T-helper 1 cell treated with Interleukin-12 subunit alpha and Interleukin-12 subunit beta and Interleukin-4 antibody, amounts not matched to agents 30 ng/mL and 1 ng/mL, for 36 hours (primary cell): Measurements from ENCODE around the gene THOP1. TPM values are rescaled to one million over a fixed set of nuclear protein-coding genes. Genes with fewer than 3 reads are reported as not detected.

Source experiments
- intact Hi-C: fragments of 100-400 bp; cut with micrococcal nuclease; formaldehyde crosslinking; loops from one replicate; pipeline ENCODE4 v1.15.1; 2024
- total RNA-seq: library from RNA; stranded (reverse); gene quantifications from 2 replicates; pipeline ENCODE4 v1.2.3, GENCODE V29; 2022

Gene THOP1
- total RNA-seq, 1 donor from 2014 or later, result 103 TPM

DNA sequence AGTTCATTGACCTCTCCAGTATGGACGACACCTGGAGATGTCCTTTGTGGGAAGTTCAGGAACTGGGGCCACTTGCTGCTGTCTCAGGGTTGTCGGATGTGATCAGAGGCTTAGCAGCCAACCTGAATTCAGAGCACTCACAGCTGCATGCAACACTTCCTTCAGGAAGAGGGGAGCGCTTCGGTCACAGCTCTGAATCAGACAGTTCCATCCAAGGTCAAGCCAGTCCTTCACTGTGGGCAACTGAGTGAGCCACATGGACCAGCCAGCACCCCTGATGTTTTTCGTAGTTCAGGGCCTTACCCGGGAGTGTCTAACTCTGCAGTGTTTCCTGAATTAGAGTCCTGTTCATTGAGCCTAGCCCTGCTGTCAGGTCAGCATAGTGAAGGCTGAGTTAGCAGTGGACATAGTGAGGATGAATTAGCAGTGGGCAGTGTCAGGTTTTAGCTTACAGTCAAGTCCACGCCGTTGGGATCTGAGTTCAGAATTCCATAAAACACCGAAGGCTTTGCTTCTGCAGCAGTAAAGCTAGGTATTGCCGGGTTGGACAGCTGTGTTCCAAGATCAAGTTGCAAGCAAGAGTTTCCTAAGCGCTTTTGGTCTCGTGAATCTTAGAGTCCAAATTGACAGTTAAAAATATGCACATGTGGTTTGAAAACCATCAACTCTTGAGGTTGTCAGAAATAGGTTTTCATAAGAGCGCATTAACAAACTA lies 61.0 kb downstream of the THOP1 start:
- intact Hi-C loops, result no loop called here

DNA sequence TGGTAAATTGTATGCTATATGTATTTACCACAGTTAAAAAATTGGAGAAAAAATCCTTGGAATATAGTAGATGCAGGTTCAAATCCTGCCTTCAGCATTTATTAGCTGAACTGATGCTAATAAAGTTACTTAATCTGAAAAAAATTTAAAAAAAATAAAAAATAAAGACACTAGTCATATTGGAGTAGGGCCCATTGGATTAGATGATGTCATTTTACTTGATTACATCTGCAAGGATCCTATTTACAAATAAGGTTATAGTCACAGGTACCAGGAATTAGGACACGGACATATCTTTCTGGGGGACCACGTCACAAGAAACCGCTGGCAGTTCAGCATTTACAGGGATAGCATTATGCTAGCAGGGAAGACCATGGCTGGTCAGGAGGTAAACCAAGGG lies 62.2 kb downstream of the THOP1 start:
- intact Hi-C loops, result no loop called here

DNA sequence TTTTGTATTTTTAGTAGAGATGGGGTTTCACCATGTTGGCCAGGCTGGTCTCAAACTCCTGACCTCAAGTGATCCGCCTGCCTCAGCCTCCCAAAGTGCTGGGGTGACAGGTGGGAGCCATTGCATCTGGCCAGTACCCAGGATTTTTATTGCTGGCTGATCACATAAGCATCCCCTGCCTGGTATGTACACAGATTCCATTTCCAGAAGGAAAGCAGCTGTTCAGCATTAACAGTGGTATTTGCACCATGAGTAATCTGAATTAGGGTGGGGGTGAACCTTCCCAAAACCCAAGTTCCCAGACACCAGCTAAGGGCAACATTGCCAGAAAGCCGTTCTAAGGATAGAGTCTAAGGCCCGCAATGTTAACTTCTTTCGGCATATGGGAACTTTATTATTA lies 63.3 kb downstream of the THOP1 start:
- intact Hi-C loops, result no loop called here

DNA sequence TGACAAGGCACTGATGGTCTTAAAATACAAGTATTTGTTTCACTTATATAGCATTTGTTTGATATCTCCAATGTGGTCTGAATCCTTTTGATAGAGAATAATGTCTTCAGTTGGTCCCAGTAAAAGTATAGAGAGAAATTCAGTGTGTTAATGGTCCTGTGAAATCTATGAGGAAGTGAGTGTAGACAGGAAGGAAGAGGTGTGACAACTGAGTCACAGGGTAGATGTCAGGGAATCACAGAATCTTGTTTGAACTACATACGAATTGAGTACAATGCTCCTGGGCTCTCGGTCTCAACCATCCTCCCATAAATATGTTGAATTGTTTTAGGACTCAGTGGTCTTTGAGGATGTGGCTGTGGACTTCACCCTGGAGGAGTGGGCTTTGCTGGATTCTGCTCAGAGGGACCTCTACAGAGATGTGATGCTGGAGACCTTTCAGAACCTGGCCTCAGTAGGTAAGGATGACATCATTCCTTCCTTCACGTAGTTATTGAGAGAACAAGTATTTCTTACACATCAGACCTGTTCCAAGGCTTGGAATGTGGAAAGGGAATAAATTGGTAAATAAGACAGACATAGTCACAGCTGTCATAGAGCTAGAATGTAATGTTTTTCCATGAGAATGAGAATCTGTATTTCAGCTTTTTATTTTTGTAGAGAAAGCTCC lies 65.1 kb downstream of the THOP1 start:
- intact Hi-C loops, result no loop called here

DNA sequence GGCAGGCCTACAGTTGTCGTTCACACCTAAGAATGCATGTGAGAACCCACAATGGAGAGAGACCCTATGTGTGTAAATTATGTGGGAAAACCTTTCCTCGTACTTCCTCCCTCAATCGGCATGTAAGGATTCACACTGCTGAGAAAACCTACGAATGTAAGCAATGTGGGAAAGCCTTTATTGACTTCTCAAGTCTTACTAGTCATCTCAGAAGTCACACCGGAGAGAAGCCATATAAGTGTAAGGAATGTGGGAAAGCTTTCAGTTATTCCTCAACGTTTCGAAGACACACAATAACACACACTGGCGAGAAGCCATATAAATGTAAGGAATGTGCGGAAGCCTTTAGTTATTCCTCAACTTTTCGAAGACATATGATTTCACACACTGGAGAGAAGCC lies 67.3 kb downstream of the THOP1 start:
- intact Hi-C loops, result no loop called here

DNA sequence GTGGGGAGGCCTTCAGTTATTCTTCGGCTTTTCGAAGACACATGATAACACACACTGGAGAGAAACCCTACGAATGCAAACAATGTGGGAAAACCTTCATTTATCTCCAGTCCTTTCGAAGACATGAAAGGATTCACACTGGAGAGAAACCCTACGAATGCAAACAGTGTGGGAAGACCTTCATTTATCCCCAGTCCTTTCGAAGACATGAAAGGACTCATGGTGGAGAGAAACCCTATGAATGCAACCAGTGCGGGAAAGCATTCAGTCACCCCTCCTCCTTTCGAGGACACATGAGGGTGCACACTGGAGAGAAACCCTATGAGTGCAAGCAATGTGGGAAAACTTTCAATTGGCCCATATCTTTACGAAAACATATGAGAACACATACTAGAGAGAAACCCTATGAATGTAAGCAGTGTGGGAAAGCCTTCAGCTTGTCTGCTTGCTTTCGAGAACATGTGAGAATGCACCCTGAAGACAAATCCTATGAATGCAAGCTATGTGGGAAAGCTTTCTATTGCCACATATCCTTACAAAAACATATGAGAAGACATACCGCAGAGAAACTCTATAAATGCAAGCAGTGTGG lies 67.8 kb downstream of the THOP1 start:
- intact Hi-C loops, result no loop called here

DNA sequence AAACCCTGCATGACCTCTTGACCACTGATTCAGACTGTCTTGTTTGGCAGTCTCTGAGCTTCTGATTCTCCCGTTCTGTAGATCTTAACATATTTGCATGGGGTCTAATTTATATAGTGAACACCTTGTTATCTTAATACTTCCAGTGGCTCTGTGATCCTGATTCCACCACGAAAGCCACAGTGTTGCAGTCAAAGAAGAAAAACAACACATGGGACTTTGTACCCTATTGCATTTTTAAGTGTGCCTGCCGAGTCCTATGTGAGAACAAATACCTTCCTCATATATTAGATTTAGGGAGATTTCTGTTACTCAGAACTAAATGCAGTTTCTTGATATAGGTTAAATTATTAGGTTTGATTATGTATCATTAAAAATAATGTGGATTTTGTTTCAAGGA lies 69.5 kb downstream of the THOP1 start:
- intact Hi-C loops, result no loop called here

DNA sequence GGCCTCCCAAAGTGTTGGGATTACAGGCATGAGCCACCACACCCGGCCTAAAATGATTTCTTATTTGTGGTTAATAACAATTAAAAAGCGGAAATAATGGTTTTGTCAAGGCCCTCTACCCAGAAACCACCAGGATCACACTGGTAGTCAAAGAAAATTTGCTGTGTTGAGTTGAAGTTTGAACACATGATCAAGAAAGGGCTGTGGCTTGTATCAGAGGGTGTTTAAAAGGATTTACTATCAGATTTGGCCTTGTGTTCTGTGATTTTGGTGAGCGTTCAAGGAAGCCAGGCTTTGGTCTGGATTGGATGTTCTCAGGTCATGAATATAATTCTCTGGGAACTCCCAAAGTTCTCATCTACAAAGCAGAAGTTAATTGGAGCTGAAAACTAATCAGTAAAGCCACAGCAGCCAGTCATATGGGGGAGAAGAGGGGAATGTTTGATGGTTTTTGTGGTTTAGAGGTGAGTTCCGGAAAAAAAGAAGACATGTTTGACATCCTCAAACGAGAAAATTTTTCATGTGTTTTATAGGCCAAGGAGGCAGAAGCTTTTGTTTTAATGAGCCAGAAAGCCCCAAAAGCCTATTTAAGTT lies 71.3 kb downstream of the THOP1 start:
- intact Hi-C loops, result no loop called here

DNA sequence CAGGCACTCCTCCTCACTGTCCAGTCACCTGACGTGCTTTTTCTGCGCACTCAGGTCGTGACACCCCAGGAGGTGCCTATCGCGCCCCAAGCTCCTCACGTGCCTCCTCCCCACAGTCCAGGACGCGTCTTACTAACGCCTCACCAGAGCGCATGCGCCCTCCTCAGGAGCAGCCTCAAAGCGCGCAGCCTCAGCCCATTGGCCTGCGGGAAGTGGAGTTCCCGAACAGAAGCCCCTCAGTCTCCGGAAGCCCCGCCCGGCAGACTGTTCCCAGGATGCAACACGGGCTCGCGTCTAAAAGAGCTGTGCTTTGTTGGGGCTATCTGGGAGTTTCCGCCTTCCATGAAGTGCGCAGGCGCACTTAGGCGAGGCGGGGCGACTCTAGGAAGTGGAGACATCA lies 73.6 kb downstream of the THOP1 start:
- intact Hi-C loops, result no loop called here

DNA sequence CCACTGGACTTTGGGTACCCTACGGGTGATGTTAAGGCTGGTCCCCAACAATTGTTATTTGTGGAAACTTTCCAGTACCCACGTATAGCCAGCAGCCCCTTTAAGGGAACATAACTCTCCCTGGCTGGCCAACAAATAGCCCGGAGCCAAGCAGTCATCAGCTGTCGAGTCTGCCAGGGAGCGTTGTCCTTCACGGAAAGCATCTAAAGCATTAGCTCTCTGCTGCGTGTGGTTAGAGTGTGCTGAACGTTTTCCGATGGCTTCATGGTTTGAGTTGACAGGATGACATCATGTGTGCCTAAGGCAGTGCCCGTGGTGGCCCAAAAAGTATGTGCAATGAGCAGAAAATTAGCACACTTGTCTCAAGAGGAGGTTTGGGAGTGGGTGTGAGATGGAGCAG lies 78.5 kb downstream of the THOP1 start:
- intact Hi-C loops, result no loop called here

Other genes with a start within 250 kb of the THOP1 start
- gene GNG7, start 82.8 kb upstream of the THOP1 start, total RNA-seq, result 0.22 and 0.32 TPM in 2 replicates
- gene DIRAS1, start 64.1 kb upstream of the THOP1 start, total RNA-seq, result not detected in 2 replicates
- gene SLC39A3, start 45.5 kb upstream of the THOP1 start, total RNA-seq, result 30.9 and 36.0 TPM in 2 replicates
- 49.2 and 52.2 TPM in 2 replicates for gene SGTA, start 2.2 kb upstream of the THOP1 start, total RNA-seq
- 3.2 and 3.4 TPM in 2 replicates for gene ZNF554, start 34.4 kb downstream of the THOP1 start, total RNA-seq
- 1.0 and 1.2 TPM in 2 replicates for gene ZNF555, start 56.0 kb downstream of the THOP1 start, total RNA-seq
- not detected in 2 replicates for gene ZNF556, start 81.8 kb downstream of the THOP1 start, total RNA-seq
- gene ZNF57, start 115.4 kb downstream of the THOP1 start, total RNA-seq, result 1.8 TPM in 2 replicates
- 3.0 and 3.3 TPM in 2 replicates for gene ZNF77, start 159.5 kb downstream of the THOP1 start, total RNA-seq
- gene TLE6, start 192.1 kb downstream of the THOP1 start, total RNA-seq, result 0.54 and 1.1 TPM in 2 replicates
- 0.61 and 0.76 TPM in 2 replicates for gene TLE2, start 243.8 kb downstream of the THOP1 start, total RNA-seq